K562 (cell line): ENCODE data around the gene NYAP2. TPM values are rescaled to one million over a fixed set of nuclear protein-coding genes. Genes with fewer than 3 reads are reported as not detected.

Experiments used
- BCLAF1 ChIP-seq, 2 experiments: fragments of 450-650 bp in 1 of 2; IDR thresholded peaks; 2 replicates each; pipeline ENCODE4 v1.6.1; 2011 to 2017; ENCODE audit warnings: low read depth in 2 of 2, antibody characterized with exemption in 1 of 2, borderline replicate concordance in 1 of 2, low read length in 1 of 2, mild to moderate bottlenecking in 1 of 2, mixed read lengths in 1 of 2; ENCODE audit not compliant: control insufficient read depth in 1 of 2
- ESRRA ChIP-seq: fragments of 450-650 bp; IDR thresholded peaks from 2 replicates; pipeline ENCODE4 v1.6.1; 2014; ENCODE audit warnings: low read depth, mild to moderate bottlenecking, moderate library complexity, borderline replicate concordance
- MCM7 ChIP-seq, 2 experiments: fragments of 450-650 bp; IDR thresholded peaks; 2 replicates each; pipeline ENCODE4 v1.6.1; 2016 to 2018
- NBN ChIP-seq: fragments of 450-650 bp; IDR thresholded peaks from 2 replicates; pipeline ENCODE4 v1.6.1; 2016; ENCODE audit warnings: low read depth, mild to moderate bottlenecking
- PML ChIP-seq: IDR thresholded peaks from 2 replicates; pipeline ENCODE4 v1.6.1; 2012; ENCODE audit warnings: low read length, inconsistent platforms
- RAD21 ChIP-seq, 2 experiments: fragments of 250-450 bp in 1 of 2; fragments of 450-650 bp in 1 of 2; sonication (Bioruptor Pico) in 1 of 2; formaldehyde crosslinking in 1 of 2; IDR thresholded peaks in 1 of 2; conservative IDR thresholded peaks in 1 of 2; 2 replicates each; pipeline versions ENCODE4 v1.4.0 to v1.8.0; 2020 to 2022; ENCODE audit warnings: mild to moderate bottlenecking in 2 of 2, moderate library complexity in 1 of 2
- REST ChIP-seq, 2 experiments: fragments of 450-650 bp; formaldehyde crosslinking in 1 of 2; IDR thresholded peaks; 2 replicates each; pipeline versions ENCODE4 v1.4.0 to v1.6.1; 2014 to 2020; ENCODE audit warnings: mild to moderate bottlenecking in 2 of 2, borderline replicate concordance in 1 of 2, low read depth in 1 of 2
- SMC3 ChIP-seq: conservative IDR thresholded peaks from 2 replicates; pipeline ENCODE4 v1.6.1; 2011; ENCODE audit warnings: low read depth, low read length, improper control_type of control experiment; ENCODE audit not compliant: insufficient read depth
- SPI1 ChIP-seq: IDR thresholded peaks from 2 replicates; pipeline ENCODE4 v1.6.1; 2011; ENCODE audit warnings: low read depth, low read length, control low read depth, borderline replicate concordance
- USF1 ChIP-seq: sonication (generic); formaldehyde crosslinking; IDR thresholded peaks from 2 replicates; pipeline ENCODE4 v1.9.0; 2022; ENCODE audit warnings: mild to moderate bottlenecking, missing genetic modification reagents
- ZNF146 ChIP-seq: IDR thresholded peaks from one replicate; pipeline ENCODE4 v1.6.1; 2018; ENCODE audit warnings: missing compliant biosample characterization; ENCODE audit not compliant: unreplicated experiment
- polyA plus RNA-seq, 8 experiments: library from polyadenylated mRNA; depleted of rRNA in 4 of 8; stranded (reverse) in 5 of 8; unstranded in 3 of 8; fragments of >200 nt; fragmentation: Nextera tagmentation in 2 of 8; fragmentation: Illumina TruSeq in 1 of 8; extraction: Ambion mirVana in 2 of 8; extraction: Trizol in 1 of 8; gene quantifications; 2 replicates each; pipeline versions ENCODE4 v1.2.1 to v1.2.3, GENCODE V29; 2011 to 2014; ENCODE audit warnings: inconsistent platforms in 1 of 8, missing spikeins in 1 of 8
- total RNA-seq, 7 experiments: library from RNA; depleted of rRNA in 6 of 7; stranded (reverse); fragments of >200 nt in 6 of 7; fragmentation: Illumina TruSeq in 2 of 7; extraction: Trizol in 2 of 7; gene quantifications; 2 replicates each; pipeline versions ENCODE4 v1.2.1 to v1.2.3, GENCODE V29; 2011 to 2021; ENCODE audit warnings: low replicate concordance in 1 of 7

The NYAP2 gene
- total and polyA plus RNA-seq, 9 of the 15 experiments (the other 6 are each of a cell fraction or from before 2014, with no cell fraction given): 0.03 to 0.04 (median 0.04) TPM; not detected in 3

GRCh38 chr2:225668606-225669266 lies 269.2 kb downstream of the NYAP2 start (continued):
- TF ChIP-seq REST (IDR thresholded peaks at IDR 0.05; ENCODE audit: borderline replicate concordance) (peak; percentile 11; the same call in 1 of the 2 replicates), REST (CRISPR knock-in tag; IDR thresholded peaks at IDR 0.05; ENCODE audit: low read depth) (no peak), PML (no peak), USF1 (CRISPR knock-in tag) (no peak), ESRRA (no peak), BCLAF1 (IDR thresholded peaks at IDR 0.05; ENCODE audit: borderline replicate concordance in 1 of 2, control insufficient read depth in 1 of 2, low read depth in 2 of 2, low read length in 1 of 2) (no peak), SMC3 (0 out of 2 replicates have a peak, but pooled peaks have one; percentile 11), SPI1 (no peak), ZNF146 (CRISPR knock-in tag) (no peak), RAD21 (CRISPR knock-in tag; conservative IDR thresholded peaks at IDR 0.05 in 1 of 2, IDR thresholded peaks at IDR 0.05 in 1 of 2) (peak; percentile 13 to 64; a peak in 2 of 4 replicates), MCM7 (IDR thresholded peaks at IDR 0.05) (no peak), NBN (no peak)
